OCI-LY7 (cell line): ENCODE measurements around the gene IL6R.

Source experiments
- CTCF ChIP-seq: fragments of 200-600 bp; sonication (generic); conservative IDR thresholded peaks from 2 replicates; pipeline ENCODE4 v1.5.1; 2014; ENCODE audit warnings: mild to moderate bottlenecking, antibody characterized with exemption, low read length, moderate library complexity, mixed read lengths
- EZH2phosphoT487 ChIP-seq: fragments of 200-600 bp; sonication (generic); IDR thresholded peaks from 2 replicates; pipeline ENCODE4 v1.6.1; 2018; ENCODE audit warnings: low read depth, borderline replicate concordance, mild to moderate bottlenecking, mixed run types, antibody characterized with exemption, low read length, moderate library complexity, mixed read lengths

- no peak for TF ChIP-seq CTCF
- no peak for TF ChIP-seq EZH2phosphoT487
Measured at GRCh38 chr1:154418062-154418921, 13.1 kb downstream of the IL6R start.
